HL-60 (cell line): ENCODE results near the gene PLSCR4.

Source experiments
- DNase-seq, 2 experiments: peaks; one replicate each; pipeline ENCODE4 v3.0.0-alpha.2; 2010 to 2020; ENCODE audit warnings: low read depth in 1 of 2, low spot score in 1 of 2
- H3K27ac ChIP-seq: fragments of 250-450 bp; sonication (Bioruptor Pico); replicated peaks from 2 replicates; pipeline ENCODE4 v1.5.1; 2020; ENCODE audit warnings: mild to moderate bottlenecking, moderate library complexity
- H3K27me3 ChIP-seq: fragments of 250-450 bp; sonication (Bioruptor Pico); 2 replicates; pipeline ENCODE4 v1.5.1; 2021; ENCODE audit warnings: mild to moderate bottlenecking, moderate library complexity; ENCODE audit not compliant: insufficient read depth, poor library complexity, severe bottlenecking
- H3K4me3 ChIP-seq: replicated peaks from 2 replicates; pipeline ENCODE4 v1.5.1; 2011; ENCODE audit warnings: mild to moderate bottlenecking, control low read depth, low read length; ENCODE audit not compliant: insufficient read depth
- GABPA ChIP-seq: IDR thresholded peaks from 2 replicates; pipeline ENCODE4 v1.6.1; 2012; ENCODE audit warnings: low read depth
- POLR2AphosphoS5 ChIP-seq: IDR thresholded peaks from 2 replicates; pipeline ENCODE4 v1.6.1; 2012; ENCODE audit warnings: low read depth
- SPI1 ChIP-seq: IDR thresholded peaks from 2 replicates; pipeline ENCODE4 v1.6.1; 2012; ENCODE audit warnings: low read depth, mild to moderate bottlenecking, borderline replicate concordance
- TF ChIP-seq, protein P1 (sequence below): IDR thresholded peaks from one replicate; pipeline ENCODE4 v1.5.1; 2011; ENCODE audit warnings: low read length, control low read depth, inconsistent platforms; ENCODE audit not compliant: insufficient read depth
- TF ChIP-seq, protein P2 (sequence below): IDR thresholded peaks from 2 replicates; pipeline ENCODE4 v1.6.1; 2012; ENCODE audit warnings: low read depth; ENCODE audit not compliant: insufficient replicate concordance

Gene PLSCR4

DNA sequence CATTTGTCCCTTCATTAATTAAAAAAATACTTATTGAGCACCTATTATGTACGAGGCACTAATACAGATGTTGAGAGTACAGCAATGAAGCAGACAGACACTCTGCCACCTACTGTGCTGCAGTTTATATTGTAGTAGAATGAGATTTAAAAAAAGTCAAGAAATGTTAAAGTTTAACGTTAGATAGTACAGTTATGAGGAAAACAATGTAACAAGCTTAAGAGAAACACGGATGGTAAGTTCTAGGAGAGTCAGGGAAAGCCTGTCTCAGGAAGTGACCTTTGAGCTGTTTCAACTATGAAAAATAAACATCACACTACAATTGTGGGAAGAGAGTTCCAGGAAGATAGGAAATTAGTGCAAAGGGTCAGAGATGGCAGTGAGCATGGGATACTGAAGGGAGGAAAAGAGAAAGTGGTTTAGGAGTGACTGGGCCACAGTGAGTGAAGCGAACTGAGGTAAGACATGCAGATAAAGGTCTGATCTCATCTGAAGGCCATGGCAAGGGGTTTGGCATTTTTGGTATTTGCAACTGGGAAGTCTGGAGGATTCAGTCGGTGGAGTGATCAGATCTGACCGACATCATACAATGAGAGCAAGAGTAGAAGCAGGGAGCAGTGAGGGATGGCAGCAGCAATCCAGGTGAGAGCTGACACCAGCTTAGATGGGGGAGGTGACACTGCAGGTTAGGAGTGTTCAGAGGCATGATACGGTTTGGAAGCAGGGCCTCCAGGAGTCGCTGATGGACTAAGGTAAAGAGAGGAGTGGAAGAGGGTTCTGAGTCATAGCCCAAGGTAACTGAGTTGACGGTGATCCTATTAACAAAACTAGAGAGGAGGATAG, 28.5 kb downstream of the PLSCR4 start:
- Histone ChIP-seq H3K27me3 (no peaks in the 10 kb centered on the region), H3K4me3 (no peak overlapping the region), H3K27ac (no peak overlapping the region)
- no peak for TF ChIP-seq SPI1
- TF ChIP-seq, protein P1, sequence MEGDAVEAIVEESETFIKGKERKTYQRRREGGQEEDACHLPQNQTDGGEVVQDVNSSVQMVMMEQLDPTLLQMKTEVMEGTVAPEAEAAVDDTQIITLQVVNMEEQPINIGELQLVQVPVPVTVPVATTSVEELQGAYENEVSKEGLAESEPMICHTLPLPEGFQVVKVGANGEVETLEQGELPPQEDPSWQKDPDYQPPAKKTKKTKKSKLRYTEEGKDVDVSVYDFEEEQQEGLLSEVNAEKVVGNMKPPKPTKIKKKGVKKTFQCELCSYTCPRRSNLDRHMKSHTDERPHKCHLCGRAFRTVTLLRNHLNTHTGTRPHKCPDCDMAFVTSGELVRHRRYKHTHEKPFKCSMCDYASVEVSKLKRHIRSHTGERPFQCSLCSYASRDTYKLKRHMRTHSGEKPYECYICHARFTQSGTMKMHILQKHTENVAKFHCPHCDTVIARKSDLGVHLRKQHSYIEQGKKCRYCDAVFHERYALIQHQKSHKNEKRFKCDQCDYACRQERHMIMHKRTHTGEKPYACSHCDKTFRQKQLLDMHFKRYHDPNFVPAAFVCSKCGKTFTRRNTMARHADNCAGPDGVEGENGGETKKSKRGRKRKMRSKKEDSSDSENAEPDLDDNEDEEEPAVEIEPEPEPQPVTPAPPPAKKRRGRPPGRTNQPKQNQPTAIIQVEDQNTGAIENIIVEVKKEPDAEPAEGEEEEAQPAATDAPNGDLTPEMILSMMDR = no peak
- no peak for TF ChIP-seq POLR2AphosphoS5
- TF ChIP-seq GABPA = no peak
- TF ChIP-seq, protein P2, sequence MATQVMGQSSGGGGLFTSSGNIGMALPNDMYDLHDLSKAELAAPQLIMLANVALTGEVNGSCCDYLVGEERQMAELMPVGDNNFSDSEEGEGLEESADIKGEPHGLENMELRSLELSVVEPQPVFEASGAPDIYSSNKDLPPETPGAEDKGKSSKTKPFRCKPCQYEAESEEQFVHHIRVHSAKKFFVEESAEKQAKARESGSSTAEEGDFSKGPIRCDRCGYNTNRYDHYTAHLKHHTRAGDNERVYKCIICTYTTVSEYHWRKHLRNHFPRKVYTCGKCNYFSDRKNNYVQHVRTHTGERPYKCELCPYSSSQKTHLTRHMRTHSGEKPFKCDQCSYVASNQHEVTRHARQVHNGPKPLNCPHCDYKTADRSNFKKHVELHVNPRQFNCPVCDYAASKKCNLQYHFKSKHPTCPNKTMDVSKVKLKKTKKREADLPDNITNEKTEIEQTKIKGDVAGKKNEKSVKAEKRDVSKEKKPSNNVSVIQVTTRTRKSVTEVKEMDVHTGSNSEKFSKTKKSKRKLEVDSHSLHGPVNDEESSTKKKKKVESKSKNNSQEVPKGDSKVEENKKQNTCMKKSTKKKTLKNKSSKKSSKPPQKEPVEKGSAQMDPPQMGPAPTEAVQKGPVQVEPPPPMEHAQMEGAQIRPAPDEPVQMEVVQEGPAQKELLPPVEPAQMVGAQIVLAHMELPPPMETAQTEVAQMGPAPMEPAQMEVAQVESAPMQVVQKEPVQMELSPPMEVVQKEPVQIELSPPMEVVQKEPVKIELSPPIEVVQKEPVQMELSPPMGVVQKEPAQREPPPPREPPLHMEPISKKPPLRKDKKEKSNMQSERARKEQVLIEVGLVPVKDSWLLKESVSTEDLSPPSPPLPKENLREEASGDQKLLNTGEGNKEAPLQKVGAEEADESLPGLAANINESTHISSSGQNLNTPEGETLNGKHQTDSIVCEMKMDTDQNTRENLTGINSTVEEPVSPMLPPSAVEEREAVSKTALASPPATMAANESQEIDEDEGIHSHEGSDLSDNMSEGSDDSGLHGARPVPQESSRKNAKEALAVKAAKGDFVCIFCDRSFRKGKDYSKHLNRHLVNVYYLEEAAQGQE = no peak
- DNase-seq = no peak

DNA sequence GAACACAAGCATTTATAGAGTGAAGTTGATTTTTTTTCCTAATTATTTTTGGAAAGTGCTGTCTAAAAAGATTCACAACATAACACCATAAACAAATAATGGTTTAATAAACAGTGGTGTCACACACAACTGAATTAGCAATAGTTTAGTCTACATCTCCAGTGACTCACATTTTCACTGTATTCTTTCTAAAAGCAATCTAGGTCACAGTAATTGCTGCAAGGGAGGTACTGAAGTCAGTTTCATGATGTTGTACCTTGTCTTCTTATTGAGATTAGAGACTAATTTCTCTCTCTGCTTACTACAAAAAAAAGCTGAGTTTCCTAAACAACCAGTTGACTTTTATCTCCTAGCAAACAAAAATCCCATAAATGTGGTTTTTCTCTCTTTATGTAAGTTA, 29.6 kb downstream of the PLSCR4 start:
- DNase-seq = no peak
- Histone ChIP-seq H3K27ac (no peak overlapping the region), H3K4me3 (no peak overlapping the region), H3K27me3 (no peaks in the 10 kb centered on the region)
- TF ChIP-seq, protein P2 = no peak
- TF ChIP-seq, protein P1 = no peak
- TF ChIP-seq POLR2AphosphoS5 = no peak

DNA sequence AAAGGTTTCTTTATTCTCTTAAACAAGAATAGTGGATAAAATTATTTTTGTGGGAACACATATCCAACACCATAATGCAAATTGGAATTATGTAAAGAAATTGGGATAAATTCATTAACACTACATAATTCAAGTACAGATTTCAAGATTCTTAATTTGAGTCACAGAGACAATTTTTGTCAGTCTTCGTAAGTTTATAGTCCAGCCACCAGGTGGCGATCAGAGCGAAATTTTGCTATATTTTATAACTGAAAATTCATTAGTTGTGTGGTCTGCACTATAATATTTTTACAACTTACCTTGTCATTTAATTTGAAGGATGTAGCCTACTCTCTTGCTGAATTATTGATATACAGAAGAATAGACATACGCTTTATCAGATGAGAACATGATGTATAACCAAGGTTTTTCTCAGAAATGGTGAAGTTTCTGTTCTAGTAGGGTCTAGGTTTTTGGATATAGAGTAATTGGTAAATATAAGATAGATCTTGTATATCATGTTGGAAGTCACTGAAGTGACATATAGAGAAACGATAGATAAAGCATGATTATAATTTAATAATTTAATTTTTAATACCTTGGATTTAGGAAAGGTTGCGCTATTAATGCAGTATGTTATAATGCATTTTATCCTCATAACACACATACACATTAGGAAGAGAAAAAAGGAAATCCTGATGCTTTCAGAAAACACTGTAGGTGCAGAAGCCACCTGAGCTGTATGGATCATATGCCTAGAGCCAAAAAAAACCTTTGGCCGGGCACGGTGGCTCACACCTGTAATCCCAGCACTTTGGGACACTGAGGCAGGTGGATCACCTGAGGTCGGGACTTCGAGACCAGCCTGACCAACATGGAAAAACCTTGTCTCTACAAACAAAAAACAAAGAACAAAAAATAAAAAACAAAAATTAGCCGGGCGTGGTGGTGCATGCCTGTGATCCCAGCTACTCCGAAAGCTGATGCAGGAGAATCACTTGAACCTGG, 31.7 kb downstream of the PLSCR4 start:
- TF ChIP-seq SPI1 = no peak
- TF ChIP-seq, protein P1 = peak; percentile 13
- no peak overlapping the region for H3K27ac ChIP-seq
- no peak for DNase-seq
- no peak overlapping the region for H3K4me3 ChIP-seq
- no peaks in the 10 kb centered on the region for H3K27me3 ChIP-seq
